Sigmoid colon (tissue), 4 donors: ENCODE measurements around the gene MECR.

ENCODE experiments used
- CTCF ChIP-seq, 4 experiments: fragments of 450-650 bp in 3 of 4; fragments of 200-600 bp in 1 of 4; IDR thresholded peaks; one replicate each; pipeline ENCODE4 v1.5.1; 2016 to 2019; ENCODE audit warnings: antibody characterized with exemption in 4 of 4, mild to moderate bottlenecking in 3 of 4, moderate library complexity in 2 of 4
- EP300 ChIP-seq, 4 donors: sonication (generic); formaldehyde crosslinking; IDR thresholded peaks; one replicate each; pipeline ENCODE4 v1.6.1; 2017; ENCODE audit warnings: antibody characterized with exemption in 4 of 4
- POLR2A ChIP-seq, 2 donors: fragments of 450-650 bp; IDR thresholded peaks; one replicate each; pipeline ENCODE4 v1.6.1; 2016; ENCODE audit warnings: antibody characterized with exemption in 2 of 2, mild to moderate bottlenecking in 2 of 2, moderate library complexity in 2 of 2

- no peak for TF ChIP-seq CTCF (IDR thresholded peaks at IDR 0.05)
- TF ChIP-seq POLR2A (IDR thresholded peaks at IDR 0.05): no peak
- no peak for TF ChIP-seq EP300 (IDR thresholded peaks at IDR 0.05)
These were observed 73.5 kb downstream of the MECR start for GRCh38 chr1:29157269-29157601.
